NCI-H345 treated with DMSO at 0.1 percent for 48 hours (cell line): ENCODE results near the gene CD5L.

Source experiments
- DNase-seq: peaks from one replicate; lab custom pipeline; 2025; ENCODE audit not compliant: unreplicated experiment; lab: John Stamatoyannopoulos, UW

CD5L gene

GRCh38 chr1:157819215-157819614 is 22.4 kb downstream of the CD5L start:
- DNase-seq, result no peak

GRCh38 chr1:157813269-157813668 is 28.3 kb downstream of the CD5L start:
- no peak for DNase-seq

GRCh38 chr1:157806431-157807149 is 35.0 kb downstream of the CD5L start:
- DNase-seq, result no peak

- no peak for DNase-seq
Observed at GRCh38 chr1:157803851-157804250, 37.8 kb downstream of the CD5L start.

- no peak for DNase-seq
Observed at GRCh38 chr1:157799996-157800395, 41.6 kb downstream of the CD5L start.

- no peak for DNase-seq
Observed at GRCh38 chr1:157798211-157798610, 43.4 kb downstream of the CD5L start.

GRCh38 chr1:157785248-157785647 is 56.4 kb downstream of the CD5L start:
- no peak for DNase-seq

GRCh38 chr1:157784801-157785200 is 56.8 kb downstream of the CD5L start:
- no peak for DNase-seq

GRCh38 chr1:157782931-157783330 is 58.7 kb downstream of the CD5L start:
- no peak for DNase-seq

GRCh38 chr1:157781048-157781447 is 60.6 kb downstream of the CD5L start:
- DNase-seq, result no peak
